ENCODE data around the gene AP1M1. TPM values are rescaled to one million over a fixed set of nuclear protein-coding genes. Genes with fewer than 3 reads are reported as not detected.

AP1M1 gene
- total RNA-seq, 1 experiment from 2014 or later: 176 TPM

DNA sequence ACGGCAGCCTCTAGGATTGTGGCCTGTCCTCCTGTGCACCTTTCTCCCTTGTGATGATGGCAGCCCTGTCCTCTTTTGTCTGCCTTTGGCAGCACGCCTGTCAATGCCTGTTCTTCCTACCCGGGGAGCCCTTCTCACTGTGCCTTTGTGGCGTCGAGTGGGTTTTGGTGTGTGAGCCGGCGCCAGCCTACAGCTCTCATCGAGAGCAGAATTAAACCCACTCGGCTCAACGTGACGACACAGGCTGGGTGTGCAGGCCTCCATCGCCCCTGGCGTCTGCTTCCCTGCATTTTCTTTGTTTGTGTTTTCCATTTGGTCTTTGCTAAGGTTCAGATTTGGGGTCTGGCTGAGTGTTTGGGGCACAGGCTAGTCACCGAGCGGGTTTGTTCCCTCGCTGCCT is 34.4 kb downstream of the AP1M1 start:
- no peak for DNase-seq (ENCODE audit: low read depth)

GRCh38 chr19:16232568-16232967 is 34.9 kb downstream of the AP1M1 start:
- DNase-seq (ENCODE audit: low read depth): no peak

DNA sequence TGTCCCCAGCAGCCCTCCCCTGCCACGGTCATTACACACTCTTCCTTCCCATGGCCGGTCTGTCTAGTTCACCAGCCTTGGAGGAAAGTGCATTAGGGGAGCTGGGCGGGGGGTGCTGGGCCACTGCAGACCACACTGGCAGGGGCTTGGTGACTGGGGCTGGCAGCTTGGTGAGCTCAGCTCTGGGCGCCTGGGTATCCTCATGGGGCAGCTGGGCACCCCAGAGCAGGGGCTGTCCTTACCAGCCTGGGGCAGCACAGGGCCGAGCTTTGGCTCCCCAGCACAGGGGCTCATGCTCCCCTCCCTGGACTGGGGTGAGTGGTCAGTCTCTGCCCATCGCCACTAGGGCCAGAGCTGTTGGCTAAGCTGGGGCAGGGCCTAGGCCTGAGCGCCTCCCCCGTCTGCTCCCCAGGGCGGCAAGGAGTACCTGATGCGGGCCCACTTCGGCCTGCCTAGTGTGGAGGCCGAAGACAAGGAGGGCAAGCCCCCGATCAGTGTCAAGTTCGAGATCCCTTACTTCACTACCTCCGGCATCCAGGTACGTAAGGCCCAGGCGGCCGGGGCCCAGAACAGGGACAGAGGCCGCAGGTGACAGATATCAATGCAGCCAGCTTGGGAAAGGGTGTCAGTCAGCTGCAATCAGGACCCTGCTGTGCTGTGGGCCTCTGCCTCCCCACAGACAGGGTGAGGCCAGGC is 35.5 kb downstream of the AP1M1 start:
- DNase-seq (ENCODE audit: low read depth): no peak

DNA sequence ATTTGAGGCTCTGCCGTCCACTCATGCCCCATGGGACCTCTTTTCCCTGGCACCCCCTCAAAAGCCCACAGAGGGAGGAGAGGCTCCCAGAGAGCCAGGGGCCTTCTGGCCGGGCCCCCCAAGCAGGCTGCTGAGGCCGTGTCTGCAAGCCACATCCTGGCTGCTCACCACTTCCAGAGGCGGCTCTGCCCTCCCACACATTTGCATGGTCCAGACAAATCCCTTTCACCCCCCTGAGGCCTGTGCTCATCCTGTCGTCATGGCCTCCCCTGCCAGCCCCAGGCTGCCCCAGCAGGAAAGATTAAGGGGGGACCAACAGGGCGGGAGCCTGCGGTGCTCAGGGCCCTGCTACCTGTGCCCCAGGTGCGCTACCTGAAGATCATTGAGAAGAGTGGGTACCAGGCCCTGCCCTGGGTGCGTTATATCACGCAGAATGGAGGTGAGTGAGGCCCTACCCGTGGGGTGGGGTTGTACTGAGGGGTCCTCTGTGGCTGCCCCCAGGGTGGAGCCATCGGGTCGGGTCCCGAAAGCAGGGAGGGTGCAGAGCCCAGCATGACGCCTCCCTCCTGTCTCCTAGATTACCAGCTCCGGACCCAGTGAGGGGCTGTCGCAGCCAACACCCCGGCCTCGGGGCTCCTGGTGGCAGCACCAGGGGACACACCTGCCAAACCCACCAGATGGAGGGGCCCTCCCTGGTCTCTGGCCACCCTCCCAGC is 36.3 kb downstream of the AP1M1 start:
- DNase-seq (ENCODE audit: low read depth): no peak

GRCh38 chr19:16234552-16235445 is 37.1 kb downstream of the AP1M1 start:
- no peak for DNase-seq (ENCODE audit: low read depth)

DNA sequence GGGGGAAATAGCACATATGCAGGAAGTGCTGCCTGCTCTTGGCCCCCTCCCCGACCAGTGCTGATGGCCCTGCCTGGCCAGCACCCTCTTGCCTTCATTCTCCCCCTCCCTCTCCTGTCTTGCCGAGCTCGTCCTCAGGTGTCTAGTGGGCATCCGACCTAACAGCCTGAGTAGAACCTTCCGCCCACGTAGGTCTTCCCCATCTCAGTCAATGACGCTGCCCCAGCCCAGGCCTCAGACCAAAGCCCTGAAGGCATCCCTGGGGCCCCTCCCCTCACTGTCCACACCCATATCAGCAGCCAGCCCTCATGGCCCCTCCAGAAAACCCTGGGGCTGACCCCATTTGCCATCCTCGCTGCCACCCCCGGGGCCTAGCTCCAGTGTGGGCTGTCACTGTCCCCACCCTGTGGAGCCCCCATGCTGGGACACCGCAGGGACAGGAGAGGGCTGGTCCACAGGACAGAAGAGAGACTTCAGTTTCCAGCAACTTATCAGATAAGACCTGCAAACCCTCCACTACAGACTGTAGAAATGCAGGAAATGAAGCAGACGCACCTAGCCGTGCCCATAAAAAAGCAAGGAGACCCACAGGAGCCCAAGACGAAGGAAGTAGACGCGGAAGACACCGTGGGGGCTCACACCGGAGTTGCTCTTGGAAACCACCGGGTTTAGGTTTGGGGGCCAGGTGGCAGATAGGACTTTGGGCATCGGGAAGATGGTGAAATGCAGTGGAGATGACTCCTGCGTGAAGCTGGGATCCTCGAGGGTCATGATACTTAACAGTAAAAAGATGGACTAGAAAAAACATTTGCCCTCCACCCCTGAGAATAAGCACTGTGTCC is 38.3 kb downstream of the AP1M1 start:
- DNase-seq (ENCODE audit: low read depth): no peak

- DNase-seq (ENCODE audit: low read depth): peak; percentile 18
Observed at GRCh38 chr19:16244091-16244490, 46.4 kb downstream of the AP1M1 start.

DNA sequence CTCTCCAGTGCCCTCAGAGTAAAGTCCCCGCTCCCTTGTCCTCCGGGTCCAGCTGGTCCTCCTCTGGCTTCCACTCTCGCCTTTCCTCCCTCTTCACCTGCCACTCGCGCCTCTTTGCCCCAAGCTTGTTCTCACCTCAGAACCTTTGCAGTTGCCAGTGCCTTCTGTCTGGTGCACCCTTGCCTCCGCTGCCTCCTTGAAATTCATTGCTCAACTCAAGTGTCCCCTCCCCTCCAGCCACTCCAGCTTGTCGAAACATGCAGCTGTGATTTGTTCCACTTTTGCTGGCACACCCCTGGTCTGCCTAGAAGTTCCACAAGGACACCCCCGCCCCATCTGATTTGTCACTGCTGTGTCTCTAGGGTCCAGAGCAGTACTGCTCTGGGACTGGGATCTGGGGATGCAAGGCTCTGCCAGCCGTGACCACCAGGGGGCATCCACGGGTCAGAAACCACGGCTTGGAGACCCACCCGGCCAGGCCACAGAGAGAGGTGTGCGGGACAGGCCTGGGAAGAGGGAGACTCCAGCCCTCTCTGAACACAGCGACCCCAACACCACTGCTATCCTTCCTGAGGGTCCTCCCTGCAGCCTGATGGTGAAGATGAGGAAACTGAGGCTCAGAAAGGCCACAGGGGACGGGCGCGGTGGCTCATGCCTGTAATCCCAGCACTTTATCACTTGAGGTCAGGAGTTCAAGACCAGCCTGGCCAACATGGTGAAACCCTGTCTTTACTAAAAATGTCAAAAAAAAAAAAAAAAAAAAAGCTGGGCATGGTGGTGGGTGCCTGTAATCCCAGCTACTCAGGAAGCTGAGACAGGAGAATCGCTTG is 49.9 kb downstream of the AP1M1 start:
- DNase-seq (ENCODE audit: low read depth): peak; percentile 60

DNA sequence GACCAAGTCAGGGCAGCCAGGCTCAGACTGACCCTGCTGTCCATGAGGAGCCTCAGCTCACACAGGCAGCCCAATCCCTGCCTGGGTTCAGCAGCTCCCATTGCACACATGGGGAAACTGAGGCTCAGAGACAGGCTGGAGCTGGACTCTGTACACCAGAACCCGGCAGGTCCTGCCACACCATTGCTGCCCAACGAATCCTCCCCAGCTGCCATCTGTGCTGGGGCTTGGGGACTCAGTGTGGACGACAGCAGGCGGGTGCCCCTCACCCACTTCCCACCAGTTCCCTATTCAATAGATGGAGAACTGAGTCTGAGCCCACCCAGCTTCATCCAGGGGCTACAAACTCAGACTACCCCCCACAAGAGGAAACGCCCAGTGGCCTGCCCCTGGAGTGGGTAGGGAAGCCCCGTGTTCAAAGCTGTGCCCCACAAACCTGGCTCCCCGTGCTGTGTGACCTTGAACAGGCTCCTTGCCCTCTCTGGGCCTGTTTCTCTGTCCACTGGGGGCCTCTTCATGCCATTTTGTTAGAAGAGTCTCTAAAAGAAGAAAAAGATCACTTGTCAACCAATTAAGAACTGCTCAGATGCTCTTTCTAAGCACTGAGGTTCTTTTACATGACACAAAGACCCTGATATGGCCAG is 50.8 kb downstream of the AP1M1 start:
- no peak for DNase-seq (ENCODE audit: low read depth)

- DNase-seq (ENCODE audit: low read depth): no peak
Observed at GRCh38 chr19:16249826-16250404, 52.2 kb downstream of the AP1M1 start.

DNA sequence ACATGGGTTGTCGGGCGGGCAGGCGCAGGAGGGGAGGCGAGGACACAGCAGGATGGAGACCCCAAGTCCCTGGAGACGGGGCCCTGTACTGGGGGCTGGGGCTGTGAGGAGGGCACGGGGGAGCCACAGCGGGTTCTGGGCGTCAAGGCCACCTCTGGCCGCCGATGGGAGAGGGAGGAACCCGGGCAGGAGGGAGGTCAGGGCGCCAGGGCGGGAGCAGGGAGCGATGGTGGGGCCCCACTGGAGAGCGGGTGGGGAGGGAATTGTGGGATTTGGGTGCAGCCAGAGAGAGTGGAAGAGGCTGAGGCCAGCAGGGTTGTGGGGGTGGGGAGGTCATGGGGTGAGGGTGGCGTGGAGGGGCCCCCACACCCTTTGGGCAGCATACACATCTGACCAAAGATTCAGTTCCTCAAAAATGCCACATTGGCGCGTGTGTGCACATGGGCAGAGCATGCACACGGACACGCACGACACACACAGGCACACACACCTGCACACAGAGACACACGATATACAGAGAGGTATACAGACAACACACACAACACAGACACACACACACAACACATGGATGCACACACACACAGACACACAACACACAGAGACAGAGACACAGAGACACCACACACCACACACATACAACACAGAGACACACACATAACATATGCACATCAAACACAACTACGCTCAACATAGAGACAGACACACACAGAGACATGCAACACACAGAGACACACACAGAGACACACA is 54.9 kb downstream of the AP1M1 start:
- no peak for DNase-seq (ENCODE audit: low read depth)

DNA sequence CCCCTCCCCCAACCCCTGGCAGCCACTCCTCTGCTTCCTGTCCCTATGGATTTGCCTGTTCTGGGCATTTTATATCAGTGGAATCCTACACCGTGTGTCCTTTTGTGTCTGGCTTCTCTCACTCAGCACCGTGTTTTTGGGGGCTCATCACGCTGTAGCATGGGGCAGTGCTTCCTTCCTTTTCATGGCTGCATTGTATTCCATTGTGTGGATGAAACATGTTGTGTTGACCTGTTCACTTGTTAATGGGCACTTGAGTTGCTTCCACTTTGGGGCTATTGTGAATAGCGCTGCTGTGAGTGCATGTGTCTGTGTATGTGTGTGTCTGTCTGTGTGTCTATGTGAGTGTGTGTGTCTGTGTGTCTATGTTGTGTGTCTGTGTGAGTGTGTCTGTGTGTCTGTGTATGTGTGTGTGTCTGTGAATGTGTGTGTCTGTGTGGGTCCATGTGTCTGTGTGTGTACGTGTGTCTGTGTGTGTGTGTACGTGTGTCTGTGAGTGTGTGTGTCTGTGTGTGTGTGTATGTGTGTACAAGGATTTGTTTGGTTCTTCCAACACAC is 57.2 kb downstream of the AP1M1 start:
- no peak for DNase-seq (ENCODE audit: low read depth)

GRCh38 chr19:16257509-16258002 is 59.8 kb downstream of the AP1M1 start:
- no peak for DNase-seq (ENCODE audit: low read depth)

DNA sequence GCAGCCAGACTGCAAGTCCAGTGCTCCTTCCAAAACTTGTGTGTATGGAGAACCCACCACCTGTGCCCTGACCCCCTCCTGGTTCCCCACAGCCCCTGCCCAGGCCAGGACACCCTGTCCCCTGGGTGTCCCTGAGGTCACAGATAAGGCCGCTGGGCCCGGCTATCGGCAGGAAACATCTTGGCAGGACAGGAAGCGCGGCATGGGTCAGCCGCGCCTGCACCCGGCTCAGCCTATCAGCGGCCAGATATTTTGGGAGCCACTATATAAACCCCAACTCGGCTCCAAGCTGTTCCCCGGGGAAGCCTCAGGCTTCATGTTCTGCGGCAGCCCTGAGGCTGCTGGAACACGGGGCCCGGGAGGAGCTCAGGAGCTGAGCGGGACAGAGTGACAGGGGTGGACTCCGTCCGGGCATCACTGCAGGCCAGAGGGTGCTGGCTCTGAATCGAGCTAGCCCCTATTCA is 60.8 kb downstream of the AP1M1 start:
- no peak for DNase-seq (ENCODE audit: low read depth)

- DNase-seq (ENCODE audit: low read depth): no peak
Observed at GRCh38 chr19:16259385-16260159, 61.9 kb downstream of the AP1M1 start.

GRCh38 chr19:16260160-16260811 is 62.6 kb downstream of the AP1M1 start:
- no peak for DNase-seq (ENCODE audit: low read depth)

- DNase-seq (ENCODE audit: low read depth): no peak
Observed at GRCh38 chr19:16260812-16261161, 63.1 kb downstream of the AP1M1 start.

Data from LHCN-M2 (cell line).